SK-N-SH (cell line): ENCODE data around the gene VENTX.

ENCODE experiments used
- GABPA ChIP-seq: IDR thresholded peaks from 2 replicates; pipeline ENCODE4 v1.4.0; 2012; ENCODE audit warnings: low read depth, mild to moderate bottlenecking
- GATA2 ChIP-seq: sonication (generic); formaldehyde crosslinking; IDR thresholded peaks from 2 replicates; pipeline ENCODE4 v1.5.0; 2020; ENCODE audit warnings: mild to moderate bottlenecking, missing genetic modification reagents
- JUND ChIP-seq: IDR thresholded peaks from 2 replicates; pipeline ENCODE4 v1.4.0; 2012
- MAX ChIP-seq: IDR thresholded peaks from 2 replicates; pipeline ENCODE4 v1.4.0; 2012; ENCODE audit warnings: low read depth
- POLR2AphosphoS5 ChIP-seq: IDR thresholded peaks from 2 replicates; pipeline ENCODE4 v1.6.1; 2012; ENCODE audit warnings: low read depth, low read length
- TEAD4 ChIP-seq: IDR thresholded peaks from 2 replicates; pipeline ENCODE4 v1.4.0; 2012; ENCODE audit warnings: mild to moderate bottlenecking, borderline replicate concordance; ENCODE audit not compliant: insufficient read depth
- USF1 ChIP-seq: IDR thresholded peaks from 2 replicates; pipeline ENCODE4 v1.4.0; 2012; ENCODE audit warnings: low read depth, borderline replicate concordance
- TF ChIP-seq, protein P1 (sequence below): fragments of 200-600 bp; sonication (generic); IDR thresholded peaks from 2 replicates; pipeline ENCODE4 v1.6.1; 2017; ENCODE audit warnings: antibody characterized with exemption, mild to moderate bottlenecking, moderate library complexity

- no peak for TF ChIP-seq GATA2 (CRISPR knock-in tag)
- TF ChIP-seq TEAD4: no peak
- no peak for TF ChIP-seq JUND
- TF ChIP-seq USF1: no peak
- no peak for TF ChIP-seq GABPA
- TF ChIP-seq, protein P1, sequence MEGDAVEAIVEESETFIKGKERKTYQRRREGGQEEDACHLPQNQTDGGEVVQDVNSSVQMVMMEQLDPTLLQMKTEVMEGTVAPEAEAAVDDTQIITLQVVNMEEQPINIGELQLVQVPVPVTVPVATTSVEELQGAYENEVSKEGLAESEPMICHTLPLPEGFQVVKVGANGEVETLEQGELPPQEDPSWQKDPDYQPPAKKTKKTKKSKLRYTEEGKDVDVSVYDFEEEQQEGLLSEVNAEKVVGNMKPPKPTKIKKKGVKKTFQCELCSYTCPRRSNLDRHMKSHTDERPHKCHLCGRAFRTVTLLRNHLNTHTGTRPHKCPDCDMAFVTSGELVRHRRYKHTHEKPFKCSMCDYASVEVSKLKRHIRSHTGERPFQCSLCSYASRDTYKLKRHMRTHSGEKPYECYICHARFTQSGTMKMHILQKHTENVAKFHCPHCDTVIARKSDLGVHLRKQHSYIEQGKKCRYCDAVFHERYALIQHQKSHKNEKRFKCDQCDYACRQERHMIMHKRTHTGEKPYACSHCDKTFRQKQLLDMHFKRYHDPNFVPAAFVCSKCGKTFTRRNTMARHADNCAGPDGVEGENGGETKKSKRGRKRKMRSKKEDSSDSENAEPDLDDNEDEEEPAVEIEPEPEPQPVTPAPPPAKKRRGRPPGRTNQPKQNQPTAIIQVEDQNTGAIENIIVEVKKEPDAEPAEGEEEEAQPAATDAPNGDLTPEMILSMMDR: no peak
- no peak for TF ChIP-seq POLR2AphosphoS5
- no peak for TF ChIP-seq MAX
These were observed 43.4 kb downstream of the VENTX start for GRCh38 chr10:133281084-133281483.
